Germinal center (tissue), 1 donor: ENCODE measurements around the gene PPM1L.

Experiments
- DNase-seq: peaks from one replicate; pipeline ENCODE4 v3.0.0; 2012; ENCODE audit warnings: mixed read lengths, low spot score

Gene PPM1L

DNA sequence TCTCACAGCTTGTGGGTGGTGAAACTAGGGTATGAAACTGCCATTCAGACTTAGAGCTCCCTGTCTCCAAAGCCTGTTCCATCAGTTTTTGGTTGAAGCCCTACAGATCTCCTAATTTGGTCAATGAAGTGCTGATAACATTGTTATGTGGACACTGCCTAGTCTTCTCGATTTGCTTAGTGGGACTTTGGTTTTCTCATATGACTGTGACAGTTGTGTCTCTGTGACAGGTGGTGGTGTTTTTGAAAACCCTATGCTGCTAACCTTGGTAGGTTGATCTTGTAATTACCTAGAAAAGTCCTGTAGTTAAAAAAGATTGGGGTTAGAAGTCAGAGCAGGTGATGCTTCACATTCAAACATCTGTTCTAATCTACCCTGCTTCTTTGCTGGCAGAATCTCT is 9.2 kb downstream of the PPM1L start:
- no peak for DNase-seq

DNA sequence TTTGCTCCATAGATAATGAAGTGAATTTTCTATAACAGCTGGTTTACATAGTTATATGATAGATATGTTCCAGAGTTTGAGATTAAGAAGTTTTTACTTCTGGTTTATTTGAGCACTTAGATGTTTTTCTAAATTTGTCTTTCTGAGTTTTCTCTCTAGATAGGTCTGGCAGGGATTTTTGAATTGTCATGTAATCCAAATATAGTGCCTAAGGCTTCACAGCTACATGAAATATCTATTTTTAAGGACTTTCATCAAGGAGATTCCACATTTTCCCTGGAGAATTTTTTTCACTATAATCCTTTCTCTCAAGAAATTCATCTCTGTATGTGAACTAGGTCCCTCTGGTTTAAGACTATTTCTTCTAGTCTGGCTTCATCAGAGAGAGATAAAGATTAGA is 12.0 kb downstream of the PPM1L start:
- no peak for DNase-seq

DNA sequence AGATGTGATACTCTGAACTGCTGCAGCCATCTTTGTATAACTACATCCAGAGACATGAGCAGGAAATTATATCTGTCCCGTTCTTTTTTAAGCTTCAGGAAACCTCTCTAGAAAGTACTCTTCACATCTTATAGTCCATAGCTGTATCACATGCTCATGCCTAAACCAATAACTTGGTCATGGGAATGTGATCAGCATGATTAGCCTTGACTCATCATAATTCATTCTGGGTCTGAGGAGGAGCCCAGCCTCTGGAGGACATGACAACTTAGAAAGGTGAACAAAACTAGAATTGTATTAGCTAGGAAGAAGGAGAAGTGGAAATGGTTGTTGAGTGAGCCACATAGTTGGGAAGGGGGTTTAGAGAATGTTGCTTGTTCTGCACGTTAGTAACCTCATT is 12.9 kb downstream of the PPM1L start:
- DNase-seq = no peak

DNA sequence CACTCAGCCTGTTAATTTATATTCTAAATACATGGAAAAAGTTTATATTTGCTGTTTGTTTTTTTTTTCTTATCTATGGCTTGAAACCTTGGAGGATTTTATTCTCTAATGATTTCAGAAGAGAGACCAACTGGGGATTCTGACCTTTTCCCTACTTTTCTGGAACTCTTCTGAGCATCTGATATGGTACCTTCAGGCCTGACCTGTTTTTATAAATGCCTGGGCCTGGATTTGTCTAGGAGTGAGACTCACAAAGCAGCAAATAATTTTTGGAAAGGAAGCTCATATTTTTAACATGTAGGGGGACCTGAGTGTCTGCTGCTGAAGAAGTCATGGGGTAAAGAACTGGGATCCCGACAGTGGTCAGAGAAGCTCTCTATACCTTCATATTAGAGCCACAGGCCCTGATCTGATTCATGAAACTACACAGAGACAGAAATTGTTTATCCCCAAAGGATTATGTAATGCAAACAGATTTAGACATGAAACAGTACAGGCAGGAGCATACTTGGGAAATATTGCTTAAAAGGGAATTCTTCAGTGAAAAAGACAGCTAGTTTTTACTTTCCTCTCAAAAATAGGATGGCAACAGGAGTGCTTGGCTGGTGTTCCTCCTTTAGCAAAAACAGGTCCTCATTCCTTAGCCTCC is 15.9 kb downstream of the PPM1L start:
- no peak for DNase-seq

DNA sequence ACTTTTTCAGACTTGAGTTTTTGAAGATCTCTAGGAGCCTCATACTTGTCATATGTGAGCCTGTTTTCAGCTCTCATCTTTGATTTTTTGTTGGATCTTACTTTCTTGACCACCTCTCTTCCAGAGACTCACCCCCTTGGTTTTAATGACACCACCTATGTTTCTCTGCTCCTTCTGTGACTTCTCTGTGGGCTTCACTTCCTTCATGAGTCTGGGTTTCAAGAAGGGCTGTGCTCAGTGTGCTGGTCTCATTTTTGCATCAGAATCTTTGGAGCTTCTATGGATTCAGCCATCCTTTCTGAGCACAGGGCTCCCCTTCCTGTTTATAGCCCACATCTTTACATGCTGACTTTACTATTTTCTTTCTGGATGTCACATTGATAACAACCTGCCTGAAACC is 17.7 kb downstream of the PPM1L start:
- no peak for DNase-seq

DNA sequence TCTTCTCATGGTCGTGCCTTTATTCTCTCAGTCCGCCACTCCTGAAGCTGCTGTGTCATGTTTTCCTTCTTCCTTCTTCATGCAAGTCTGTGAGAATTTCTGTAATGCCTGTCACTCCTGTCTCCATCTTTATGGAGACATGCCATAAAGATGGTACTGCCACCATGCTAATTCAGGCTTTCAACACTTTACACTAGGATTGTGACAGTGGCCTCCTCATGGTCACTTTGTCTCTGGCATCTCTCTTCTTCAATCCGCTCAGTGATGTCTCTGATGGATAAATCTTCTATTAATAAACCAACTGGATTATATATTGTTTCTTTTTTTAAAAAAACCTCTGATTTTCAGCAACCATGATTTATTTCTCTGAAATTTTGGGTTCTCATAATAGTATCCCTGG is 18.1 kb downstream of the PPM1L start:
- DNase-seq = no peak

DNA sequence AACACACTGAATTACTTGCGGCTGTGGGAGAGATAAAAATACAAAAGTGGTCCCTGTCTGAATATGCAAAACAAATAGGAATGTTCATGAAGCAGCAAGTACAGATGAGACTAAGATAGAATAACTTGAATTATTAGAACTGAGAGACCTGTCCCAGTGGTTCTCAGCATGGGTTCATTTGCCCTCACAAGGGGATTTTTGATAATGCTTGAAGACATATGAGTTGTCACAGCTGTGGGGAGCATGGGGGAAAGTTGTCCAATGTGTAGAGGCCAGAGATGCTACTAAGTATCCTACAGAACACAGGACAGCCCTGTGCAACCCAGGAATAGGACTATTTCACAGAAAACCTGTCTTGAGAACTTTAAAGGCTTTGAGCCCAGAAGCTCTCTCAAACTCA is 22.4 kb downstream of the PPM1L start:
- DNase-seq = no peak

DNA sequence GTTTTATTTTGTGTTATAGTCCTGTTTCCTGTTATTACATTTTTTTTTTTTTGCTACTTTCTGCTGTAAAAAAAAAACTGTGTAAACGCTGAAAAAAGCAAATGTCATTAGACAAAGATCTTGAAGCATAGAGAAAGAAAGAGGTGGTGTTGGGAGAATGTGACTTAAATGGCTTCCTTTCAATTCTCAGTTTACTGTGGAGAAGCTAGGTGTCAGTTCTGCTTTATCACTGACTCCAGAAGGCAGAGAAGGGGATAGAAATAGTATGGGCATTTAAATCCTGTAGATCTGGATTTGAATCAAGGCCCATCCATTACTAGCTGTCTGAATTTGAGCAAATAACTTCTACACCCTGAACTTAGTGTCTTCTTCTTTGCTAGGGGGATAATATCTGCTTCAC is 23.0 kb downstream of the PPM1L start:
- no peak for DNase-seq

DNA sequence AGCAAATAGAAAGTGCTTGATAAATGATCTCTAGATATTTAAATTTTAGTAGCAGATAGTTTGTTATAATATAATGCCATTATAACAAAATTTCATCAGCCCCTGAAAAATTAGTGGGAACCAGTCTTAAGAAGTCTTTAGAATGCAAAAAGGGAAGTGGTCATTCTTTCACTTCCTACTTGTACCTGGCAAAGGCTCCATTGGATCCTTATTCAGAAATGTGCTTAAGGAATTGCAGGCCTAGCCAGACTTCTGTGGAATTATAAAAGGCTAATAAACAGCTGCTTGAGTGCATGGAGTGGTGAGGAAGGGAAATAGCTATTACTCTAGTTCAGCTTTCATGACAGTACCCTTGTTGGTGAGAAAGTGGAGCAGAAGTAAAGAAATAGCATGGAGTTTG is 24.2 kb downstream of the PPM1L start:
- DNase-seq = no peak

DNA sequence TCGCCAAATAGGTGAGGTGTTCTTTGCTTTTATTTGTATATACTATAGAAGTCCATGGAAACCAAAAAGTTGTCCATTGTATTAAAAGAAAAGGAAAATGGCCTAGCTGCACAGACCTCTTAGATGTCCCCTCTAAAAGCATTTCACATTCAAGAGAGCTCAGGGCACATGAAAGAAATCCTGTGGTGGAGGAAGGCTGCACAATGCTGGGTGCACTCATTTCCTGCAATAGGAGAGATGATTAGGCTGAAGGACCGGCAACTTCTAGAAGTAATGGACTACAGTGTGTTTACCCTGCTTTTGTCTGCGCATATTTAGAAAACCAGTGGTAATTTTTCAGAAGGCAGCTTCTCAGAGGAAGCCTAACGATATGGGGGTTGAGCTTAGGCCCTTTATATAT is 25.4 kb downstream of the PPM1L start:
- DNase-seq = no peak

DNA sequence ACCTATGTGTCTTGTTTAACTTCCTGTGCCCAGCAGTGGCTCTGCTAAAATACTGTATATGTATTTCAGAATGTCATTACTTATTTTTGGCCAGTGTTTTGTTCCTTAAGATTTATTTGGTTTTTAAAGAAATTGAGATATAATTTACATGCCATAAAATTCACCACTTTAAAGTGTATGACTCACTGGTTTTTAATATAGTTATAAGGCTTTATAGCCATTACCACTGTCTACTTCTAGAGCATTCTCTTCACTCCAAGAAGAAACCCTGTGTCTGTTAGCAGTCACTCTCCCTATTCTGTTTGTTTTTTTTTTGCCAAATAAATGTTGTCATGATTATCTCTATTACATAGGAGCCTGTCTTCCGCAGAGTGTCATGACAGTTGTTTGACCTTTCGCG is 25.8 kb downstream of the PPM1L start:
- no peak for DNase-seq

DNA sequence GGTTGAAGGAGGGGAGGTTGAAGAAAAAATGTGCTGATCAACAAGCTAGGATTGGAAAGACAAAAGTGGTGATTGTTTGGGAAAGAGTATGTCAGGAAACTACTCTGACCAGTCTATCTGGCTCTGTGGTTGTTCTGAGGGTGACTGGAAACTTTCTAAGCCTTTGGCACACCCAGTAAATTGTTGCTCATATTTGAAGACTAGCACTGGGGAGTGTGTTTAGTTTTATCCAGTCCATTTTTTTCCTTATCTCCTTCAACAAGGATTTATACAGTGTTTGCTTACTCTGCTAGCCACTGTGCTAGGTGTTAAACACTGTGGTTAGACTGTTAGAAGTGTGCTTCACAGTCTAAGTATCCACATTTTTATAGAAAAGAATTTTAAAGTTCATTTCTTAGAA is 28.8 kb downstream of the PPM1L start:
- no peak for DNase-seq

DNA sequence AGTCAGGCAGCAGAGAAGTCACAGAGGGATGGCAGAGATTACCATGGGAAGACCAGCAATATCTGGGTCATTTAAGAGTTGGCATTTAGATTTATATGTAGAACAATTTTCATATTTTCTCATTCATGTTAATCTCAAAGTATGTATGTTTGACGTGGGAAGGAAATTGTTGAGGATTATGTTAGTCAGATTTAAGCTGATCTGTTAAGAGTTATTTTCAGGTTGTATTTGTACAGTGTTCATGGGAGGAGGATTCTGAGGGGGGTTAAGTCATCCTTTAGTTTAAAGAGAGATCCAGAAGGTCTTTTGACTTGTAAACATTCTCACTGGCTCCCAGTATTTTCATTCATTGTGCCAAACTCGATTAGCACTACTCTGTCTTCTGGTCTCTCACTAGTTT is 34.7 kb downstream of the PPM1L start:
- no peak for DNase-seq

DNA sequence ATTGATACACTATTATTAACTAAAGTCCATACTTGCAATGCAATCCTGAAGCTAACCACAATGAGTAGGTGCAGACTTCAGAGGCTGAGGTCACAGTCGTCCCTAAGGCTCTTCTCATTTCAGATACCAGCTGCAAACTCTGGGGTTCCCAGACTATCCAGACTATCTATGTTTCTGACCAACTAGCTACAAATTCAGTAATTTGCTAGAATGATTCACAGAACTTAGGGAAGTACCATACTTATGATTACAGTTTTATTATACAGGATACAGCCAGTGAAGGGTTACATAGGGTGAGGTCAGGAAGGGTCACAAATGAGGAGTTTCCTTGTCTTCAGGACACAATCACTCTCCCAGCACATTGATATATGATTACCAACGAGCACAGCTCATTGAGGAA is 36.5 kb downstream of the PPM1L start:
- no peak for DNase-seq

DNA sequence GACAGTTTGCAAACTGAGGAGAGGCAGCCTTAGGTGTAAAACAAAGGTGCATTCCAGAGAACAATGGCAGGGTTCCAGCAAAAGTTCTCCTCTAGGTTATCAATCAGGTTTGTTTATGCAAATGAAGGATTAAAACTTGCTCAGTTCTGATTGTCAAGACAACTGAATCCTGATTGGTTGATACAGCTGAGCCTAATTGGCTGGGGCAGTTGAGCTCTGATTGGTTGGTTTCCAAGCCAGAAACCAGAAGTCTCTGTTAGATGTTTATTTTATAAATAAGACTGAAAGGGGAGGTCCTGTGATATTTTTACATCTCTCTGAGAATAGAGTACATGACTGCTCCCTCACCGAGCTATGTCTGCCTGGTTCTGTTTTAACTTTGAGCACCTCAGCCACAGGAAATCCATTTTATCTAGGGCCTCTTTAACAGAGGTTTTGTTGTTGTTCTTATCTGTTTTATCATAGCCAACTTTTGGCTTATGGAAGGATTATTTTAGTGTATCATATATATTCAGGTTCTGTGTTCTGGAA is 37.8 kb downstream of the PPM1L start:
- no peak for DNase-seq

DNA sequence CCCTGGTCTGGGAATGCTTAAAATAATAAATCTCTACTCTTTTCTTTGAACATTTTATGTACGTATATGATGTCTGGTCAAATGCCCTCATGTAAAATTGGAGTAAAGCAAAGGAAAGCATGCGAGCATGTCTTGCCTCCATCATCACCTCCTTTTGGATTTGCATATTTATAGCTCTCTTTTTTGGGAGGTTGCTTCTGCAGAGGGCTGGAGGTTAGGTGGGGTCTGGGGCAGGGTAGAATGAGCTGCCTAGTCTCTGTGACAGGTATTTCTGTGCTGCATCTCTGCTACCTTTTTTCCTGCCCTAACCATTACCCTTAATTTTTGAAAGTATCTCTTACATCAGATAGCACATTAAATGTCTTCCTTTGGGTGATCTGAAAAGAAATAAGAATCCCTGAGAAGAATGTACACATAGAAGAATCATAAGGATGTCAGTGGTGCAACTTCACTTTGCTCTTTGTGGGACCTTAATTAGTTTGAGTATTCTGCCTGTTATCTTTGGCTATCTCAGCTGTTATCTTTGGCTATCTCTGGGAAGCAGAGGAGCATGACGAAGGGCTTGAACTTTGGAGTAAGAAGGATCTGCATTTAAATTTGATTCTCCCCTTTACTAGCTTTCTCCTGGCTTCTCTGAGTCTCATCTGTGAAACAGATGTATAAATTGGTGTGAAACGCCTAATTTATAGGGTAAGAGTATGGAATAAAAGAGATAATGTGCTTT is 40.2 kb downstream of the PPM1L start:
- no peak for DNase-seq

DNA sequence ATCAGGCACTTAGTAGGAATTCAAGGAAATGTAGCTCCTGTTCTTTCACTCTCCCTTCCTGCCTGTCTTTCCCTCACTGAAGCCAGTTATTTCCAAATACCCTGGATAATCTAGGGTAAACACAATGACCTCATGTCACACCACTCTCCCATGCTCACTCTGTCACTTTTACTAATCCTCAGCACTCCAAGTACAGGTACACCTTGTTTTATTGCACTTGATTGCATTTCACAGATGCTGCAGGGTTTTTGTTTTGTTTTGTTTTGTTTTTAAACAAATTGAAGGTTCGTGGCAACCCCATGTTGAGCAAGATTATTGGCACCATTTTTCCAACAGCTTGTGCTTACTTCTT is 40.8 kb downstream of the PPM1L start:
- DNase-seq = no peak

DNA sequence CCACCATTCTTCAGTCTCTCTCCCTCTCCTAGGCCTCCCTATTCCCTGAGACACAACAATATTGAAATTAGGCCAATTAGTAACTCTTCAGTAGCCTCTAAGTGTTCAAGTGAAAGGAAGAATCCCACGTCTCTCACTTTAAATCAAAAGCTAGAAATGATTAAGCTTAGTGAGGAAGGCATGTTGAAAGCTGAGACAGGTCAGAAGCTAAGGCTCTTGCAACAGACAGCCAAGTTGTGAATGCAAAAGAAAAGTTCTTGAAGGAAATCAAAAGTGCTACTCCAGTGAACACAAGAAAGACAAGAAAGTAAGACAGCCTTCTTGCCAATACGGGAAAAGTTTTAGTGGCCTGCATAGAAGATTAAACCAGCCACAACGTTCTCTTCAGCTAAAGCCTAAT is 41.3 kb downstream of the PPM1L start:
- no peak for DNase-seq

DNA sequence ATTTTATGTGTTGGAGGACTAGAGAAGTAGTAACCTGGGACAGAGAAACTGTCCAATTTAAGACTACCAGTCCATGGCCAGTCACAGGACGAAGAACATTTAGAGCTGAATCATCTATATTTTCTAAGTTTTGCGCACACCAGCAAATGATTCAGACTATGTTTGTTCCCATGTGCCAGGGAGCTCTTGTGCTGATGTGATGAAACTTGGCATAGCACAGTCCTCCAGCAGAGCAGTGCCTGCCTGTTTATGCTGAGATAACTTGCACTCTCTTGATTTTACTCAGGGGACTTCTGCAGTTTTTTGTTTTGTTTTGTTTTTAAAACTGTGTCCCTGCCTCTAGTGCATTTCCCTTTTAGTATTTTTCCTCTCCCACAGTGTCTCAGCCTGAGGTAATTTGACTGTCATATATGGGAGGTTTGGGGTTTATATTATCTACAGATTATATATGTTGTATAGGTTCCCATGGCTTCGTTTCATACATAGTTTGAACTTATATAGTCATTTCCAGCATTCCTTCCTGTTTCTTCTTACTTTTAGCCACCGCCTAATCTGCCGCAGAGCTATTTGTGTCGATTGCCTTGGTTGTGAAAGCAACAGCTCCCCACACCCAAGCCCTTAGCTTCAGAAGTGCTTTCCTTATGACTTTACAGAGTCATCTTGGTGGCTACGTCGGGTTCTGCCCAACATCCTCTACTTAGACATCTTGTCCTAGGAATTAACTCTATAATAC is 45.5 kb downstream of the PPM1L start:
- DNase-seq = no peak

DNA sequence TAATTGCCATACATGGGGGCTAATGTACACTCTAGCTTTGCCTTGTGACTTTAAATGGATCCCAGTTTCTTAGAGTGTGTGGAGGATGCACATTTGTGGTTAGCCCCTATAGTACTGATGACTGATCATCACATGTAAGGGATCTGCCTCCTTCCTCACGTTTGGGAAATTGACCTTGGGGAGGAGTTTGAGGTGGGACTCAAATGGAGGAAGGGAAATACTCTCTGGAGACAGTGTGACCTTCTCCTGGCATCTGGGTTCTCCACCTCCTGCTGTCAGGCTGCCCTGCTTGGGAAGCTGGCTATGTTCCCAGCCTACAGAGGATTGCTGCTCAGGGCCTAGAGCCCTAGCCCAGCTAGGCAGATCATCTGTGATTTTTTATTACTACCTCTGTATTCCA is 48.7 kb downstream of the PPM1L start:
- DNase-seq = no peak

DNA sequence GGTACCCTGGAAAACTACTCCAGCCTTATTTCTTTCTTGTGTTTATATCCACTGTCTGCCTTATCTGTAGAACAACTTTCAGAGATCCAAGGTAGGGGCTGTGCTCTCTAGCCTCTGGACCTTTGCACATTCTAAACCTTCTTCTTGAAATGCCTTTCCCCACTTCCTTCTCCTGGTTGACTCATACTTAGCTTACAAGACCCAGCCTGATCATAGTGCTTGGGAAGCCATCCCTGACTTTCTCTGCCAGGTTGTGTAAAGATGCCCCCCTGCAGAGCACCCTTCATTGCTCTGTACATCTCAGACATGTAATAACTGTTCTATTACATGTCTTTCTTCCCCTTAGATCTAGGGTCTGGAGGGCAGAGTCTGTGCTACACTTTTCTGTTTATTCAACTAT is 50.1 kb downstream of the PPM1L start:
- DNase-seq = no peak

DNA sequence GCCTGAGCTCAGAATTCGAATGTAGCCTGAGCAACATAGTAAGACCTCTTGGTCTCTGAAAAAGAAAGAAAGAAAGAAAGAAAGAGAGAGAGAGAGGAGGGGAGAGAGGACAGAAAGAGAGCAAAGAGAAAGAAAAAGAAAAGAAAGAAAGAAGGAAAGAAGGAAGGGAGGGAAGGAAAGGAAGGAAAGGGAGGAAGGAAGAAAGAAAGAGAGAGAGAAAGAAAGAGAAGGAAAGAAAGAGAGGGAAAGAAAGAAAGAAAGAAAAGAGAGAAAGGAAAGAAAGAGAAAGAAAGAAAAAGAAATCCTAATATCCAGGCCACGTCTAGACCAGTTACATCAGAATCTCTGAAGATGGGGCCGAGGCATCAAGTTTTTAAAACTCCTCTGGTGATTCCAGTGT is 50.7 kb downstream of the PPM1L start:
- no peak for DNase-seq

DNA sequence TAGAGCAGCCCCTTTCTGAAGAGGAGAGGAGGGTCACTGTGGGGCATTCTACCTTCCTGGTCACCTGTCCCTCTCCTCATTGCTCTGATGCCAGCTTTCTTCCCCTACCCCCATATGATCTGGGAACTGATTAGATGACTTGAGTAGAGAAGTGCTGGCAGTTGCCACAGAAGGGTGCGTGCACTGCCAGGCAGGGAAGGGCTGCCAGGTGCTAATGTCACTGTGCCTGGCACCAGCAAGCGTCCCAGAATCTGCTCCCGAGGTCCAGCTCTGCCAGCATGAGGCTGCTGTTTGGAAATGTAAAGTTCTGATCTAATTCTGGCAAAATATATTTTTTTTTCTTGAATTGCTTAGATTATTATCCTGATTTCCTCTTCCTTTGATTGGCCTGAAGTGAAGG is 52.8 kb downstream of the PPM1L start:
- no peak for DNase-seq
